K562 (cell line): ENCODE measurements around the gene SPRR2E. TPM values are rescaled to one million over a fixed set of nuclear protein-coding genes. Genes with fewer than 3 reads are reported as not detected.

Source experiments
- CBFA2T3 ChIP-seq: fragments of 450-650 bp; IDR thresholded peaks from 2 replicates; pipeline ENCODE4 v1.6.1; 2017
- CBX8 ChIP-seq: fragments of 200-600 bp; sonication (generic); IDR thresholded peaks from 2 replicates; pipeline ENCODE4 v1.6.1; 2012; ENCODE audit warnings: borderline replicate concordance, mixed run types, low read depth, mild to moderate bottlenecking, moderate library complexity, mixed read lengths, low read length, control low read depth, inconsistent platforms; ENCODE audit not compliant: poor library complexity, severe bottlenecking; ENCODE audit errors: extremely low read depth
- CLOCK ChIP-seq: fragments of 250-450 bp; sonication (Bioruptor Pico); IDR thresholded peaks from 2 replicates; pipeline ENCODE4 v1.4.0; 2020; ENCODE audit warnings: mild to moderate bottlenecking, moderate library complexity, borderline replicate concordance
- FOXA3 ChIP-seq, 2 experiments: fragments of 450-650 bp in 1 of 2; sonication (generic) in 1 of 2; formaldehyde crosslinking; IDR thresholded peaks in 1 of 2; conservative IDR thresholded peaks in 1 of 2; 2 replicates each; pipeline versions ENCODE4 v1.4.0 to v1.8.0; 2020 to 2022; ENCODE audit warnings: mild to moderate bottlenecking in 2 of 2, missing genetic modification reagents in 1 of 2
- FOXJ2 ChIP-seq: fragments of 200-800 bp; sonication (Bioruptor generic); IDR thresholded peaks from 2 replicates; pipeline ENCODE4 v1.6.1; 2016; ENCODE audit warnings: missing genetic modification characterization, missing compliant biosample characterization
- FOXJ3 ChIP-seq: sonication (generic); formaldehyde crosslinking; IDR thresholded peaks from 2 replicates; pipeline ENCODE4 v1.4.0; 2020; ENCODE audit warnings: mild to moderate bottlenecking, missing genetic modification reagents
- HMBOX1 ChIP-seq: sonication (generic); IDR thresholded peaks from 2 replicates; pipeline ENCODE4 v1.6.1; 2016
- NFIC ChIP-seq: fragments of 450-650 bp; IDR thresholded peaks from 2 replicates; pipeline ENCODE4 v1.6.1; 2017; ENCODE audit warnings: mild to moderate bottlenecking, inconsistent platforms
- NFXL1 ChIP-seq: fragments of 450-650 bp; formaldehyde crosslinking; IDR thresholded peaks from 2 replicates; pipeline ENCODE4 v1.4.0; 2021; ENCODE audit warnings: mild to moderate bottlenecking
- PKNOX1 ChIP-seq: fragments of 450-650 bp; IDR thresholded peaks from 2 replicates; pipeline ENCODE4 v1.6.1; 2016
- RBM22 ChIP-seq: fragments of 200-400 bp; formaldehyde crosslinking; IDR thresholded peaks from 2 replicates; pipeline ENCODE4 v1.6.1; 2018; ENCODE audit warnings: low read length, low read depth; ENCODE audit not compliant: poor library complexity, severe bottlenecking
- RHOXF2B ChIP-seq: fragments of 250-450 bp; sonication (Bioruptor Pico); conservative IDR thresholded peaks from 2 replicates; pipeline ENCODE4 v1.5.1; 2021
- SREBF1 ChIP-seq: fragments of 150-350 bp; IDR thresholded peaks from 2 replicates; pipeline ENCODE4 v1.6.1; 2014; ENCODE audit warnings: antibody characterized with exemption, low read depth, low read length, borderline replicate concordance
- STAT5A ChIP-seq: IDR thresholded peaks from 2 replicates; pipeline ENCODE4 v1.6.1; 2012; ENCODE audit warnings: low read length, inconsistent platforms, borderline replicate concordance
- ZFP36 ChIP-seq: fragments of 150-350 bp; IDR thresholded peaks from 2 replicates; pipeline ENCODE4 v1.6.1; 2018; ENCODE audit warnings: low read length, low read depth; ENCODE audit not compliant: partially characterized antibody
- ZNF124 ChIP-seq: sonication (generic); formaldehyde crosslinking; IDR thresholded peaks from 2 replicates; pipeline ENCODE4 v1.8.1; 2022; ENCODE audit warnings: missing genetic modification reagents
- ZNF316 ChIP-seq: fragments of 450-650 bp; IDR thresholded peaks from 2 replicates; pipeline ENCODE4 v1.6.1; 2016
- polyA plus RNA-seq, 8 experiments: library from polyadenylated mRNA; depleted of rRNA in 4 of 8; stranded (reverse) in 5 of 8; unstranded in 3 of 8; fragments of >200 nt; fragmentation: Nextera tagmentation in 2 of 8; fragmentation: Illumina TruSeq in 1 of 8; extraction: Ambion mirVana in 2 of 8; extraction: Trizol in 1 of 8; gene quantifications; 2 replicates each; pipeline versions ENCODE4 v1.2.1 to v1.2.3, GENCODE V29; 2011 to 2014; ENCODE audit warnings: inconsistent platforms in 1 of 8, missing spikeins in 1 of 8
- total RNA-seq, 7 experiments: library from RNA; depleted of rRNA in 6 of 7; stranded (reverse); fragments of >200 nt in 6 of 7; fragmentation: Illumina TruSeq in 2 of 7; extraction: Trizol in 2 of 7; gene quantifications; 2 replicates each; pipeline versions ENCODE4 v1.2.1 to v1.2.3, GENCODE V29; 2011 to 2021; ENCODE audit warnings: low replicate concordance in 1 of 7
- TF ChIP-seq, protein P1 (sequence below): fragments of 450-650 bp; IDR thresholded peaks from 2 replicates; pipeline ENCODE4 v1.7.0; 2016; ENCODE audit warnings: borderline replicate concordance
- TF ChIP-seq, protein P2 (sequence below), 2 experiments: fragments of 450-650 bp in 1 of 2; sonication (generic) in 1 of 2; formaldehyde crosslinking in 1 of 2; IDR thresholded peaks in 1 of 2; conservative IDR thresholded peaks in 1 of 2; 2 replicates each; pipeline versions ENCODE4 v1.6.1 to v1.8.1; 2016 to 2023; ENCODE audit warnings: mild to moderate bottlenecking in 2 of 2, moderate library complexity in 2 of 2, inconsistent platforms in 1 of 2, missing genetic modification reagents in 1 of 2

SPRR2E gene
- total and polyA plus RNA-seq, 9 of the 15 experiments (the other 6 are each of a cell fraction or from before 2014, with no cell fraction given): not detected

DNA sequence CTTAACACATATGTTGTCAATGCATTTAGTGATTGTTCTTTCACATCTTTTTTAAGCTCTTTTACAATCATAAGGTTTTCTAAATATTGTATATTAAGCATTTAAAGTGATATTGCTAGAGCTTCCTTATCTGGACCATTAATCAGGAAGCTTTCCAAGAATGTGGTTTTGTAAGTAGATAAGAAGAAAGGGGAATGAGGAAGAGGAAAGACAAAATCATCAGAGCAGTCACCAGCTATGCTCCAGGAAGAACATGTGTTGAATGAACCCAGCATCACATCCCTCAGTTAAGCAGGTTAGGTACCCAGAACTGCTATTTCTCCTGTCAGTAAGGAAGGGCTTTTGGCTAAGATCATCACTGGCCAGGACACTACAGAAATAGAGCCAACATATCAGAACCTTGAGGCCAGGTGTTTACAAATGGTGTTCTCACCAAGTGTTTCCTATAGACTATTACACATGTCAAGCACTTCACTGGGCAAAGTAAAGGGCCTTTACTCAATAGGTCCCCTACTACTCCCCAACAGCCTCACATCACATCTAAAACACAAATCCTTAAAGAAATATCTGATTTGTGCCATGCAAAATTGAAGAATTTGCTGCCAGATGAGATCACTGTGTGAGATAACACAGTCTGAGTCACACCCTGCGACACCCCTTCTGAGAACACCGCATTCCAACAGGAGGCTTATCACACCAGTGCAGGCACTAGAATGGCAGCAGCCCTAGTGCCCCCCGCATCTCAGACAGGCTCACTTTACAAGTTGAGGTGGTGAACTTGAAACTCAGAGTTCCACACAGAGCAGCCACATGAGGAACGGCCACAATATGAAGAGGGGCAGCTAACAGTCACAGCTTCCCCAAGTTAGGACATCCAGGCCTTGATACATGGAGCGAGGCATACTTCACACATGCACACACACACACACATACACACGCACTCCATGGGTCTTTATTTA, 35.2 kb downstream of the SPRR2E start (continued):
- TF ChIP-seq RBM22 (no peak), CBFA2T3 (peak; percentile 94), PKNOX1 (peak; percentile 56; the same call in 1 of the 2 replicates), SREBF1 (no peak), HMBOX1 (peak; percentile 72), FOXA3 (CRISPR knock-in tag; conservative IDR thresholded peaks at IDR 0.05 in 1 of 2, IDR thresholded peaks at IDR 0.05 in 1 of 2) (no peak), ZFP36 (no peak), NFXL1 (CRISPR knock-in tag) (no peak), FOXJ3 (no peak), ZNF316 (no peak), NFIC (peak; percentile 78), STAT5A (peak; percentile 90), CLOCK (no peak), CBX8 (no peak), RHOXF2B (CRISPR knock-in tag) (no peak), ZNF124 (CRISPR knock-in tag) (no peak), FOXJ2 (no peak)
- TF ChIP-seq, protein P1, sequence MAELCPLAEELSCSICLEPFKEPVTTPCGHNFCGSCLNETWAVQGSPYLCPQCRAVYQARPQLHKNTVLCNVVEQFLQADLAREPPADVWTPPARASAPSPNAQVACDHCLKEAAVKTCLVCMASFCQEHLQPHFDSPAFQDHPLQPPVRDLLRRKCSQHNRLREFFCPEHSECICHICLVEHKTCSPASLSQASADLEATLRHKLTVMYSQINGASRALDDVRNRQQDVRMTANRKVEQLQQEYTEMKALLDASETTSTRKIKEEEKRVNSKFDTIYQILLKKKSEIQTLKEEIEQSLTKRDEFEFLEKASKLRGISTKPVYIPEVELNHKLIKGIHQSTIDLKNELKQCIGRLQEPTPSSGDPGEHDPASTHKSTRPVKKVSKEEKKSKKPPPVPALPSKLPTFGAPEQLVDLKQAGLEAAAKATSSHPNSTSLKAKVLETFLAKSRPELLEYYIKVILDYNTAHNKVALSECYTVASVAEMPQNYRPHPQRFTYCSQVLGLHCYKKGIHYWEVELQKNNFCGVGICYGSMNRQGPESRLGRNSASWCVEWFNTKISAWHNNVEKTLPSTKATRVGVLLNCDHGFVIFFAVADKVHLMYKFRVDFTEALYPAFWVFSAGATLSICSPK: no peak
- TF ChIP-seq, protein P2, sequence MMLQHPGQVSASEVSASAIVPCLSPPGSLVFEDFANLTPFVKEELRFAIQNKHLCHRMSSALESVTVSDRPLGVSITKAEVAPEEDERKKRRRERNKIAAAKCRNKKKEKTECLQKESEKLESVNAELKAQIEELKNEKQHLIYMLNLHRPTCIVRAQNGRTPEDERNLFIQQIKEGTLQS (IDR thresholded peaks at IDR 0.05): peak; percentile 94
- TF ChIP-seq, protein P2 (CRISPR knock-in tag; conservative IDR thresholded peaks at IDR 0.05): peak; percentile 80; the same call in 1 of the 2 replicates
